ENCODE data around the gene SCAMP1. TPM values are rescaled to one million over a fixed set of nuclear protein-coding genes. Genes with fewer than 3 reads are reported as not detected.

Gene SCAMP1
- total RNA-seq, 1 donor from 2014 or later = 45.0 TPM

GRCh38 chr5:78521455-78521854 lies 161.0 kb downstream of the SCAMP1 start:
- H3K4me3 Mint-ChIP-seq (ENCODE audit: unreplicated experiment) = no peak overlapping the region

GRCh38 chr5:78522476-78523260 lies 162.3 kb downstream of the SCAMP1 start:
- Mint-ChIP-seq H3K27me3 (ENCODE audit: unreplicated experiment) (no peaks in the 10 kb centered on the region), H3K27ac (ENCODE audit: unreplicated experiment) (peak overlapping the region; percentile 97), H3K36me3 (ENCODE audit: unreplicated experiment) (peaks cover 15% of the 10 kb centered on the region), H3K4me1 (ENCODE audit: unreplicated experiment) (peaks cover 82% of the 10 kb centered on the region), H3K9me3 (ENCODE audit: unreplicated experiment) (no peaks in the 10 kb centered on the region), H3K4me3 (ENCODE audit: unreplicated experiment) (no peak overlapping the region)
- DNase-seq (ENCODE audit: extremely low spot score, unreplicated experiment) = no peak
- no peak for TF ChIP-seq CTCF (IDR thresholded peaks at IDR 0.05)

More at GRCh38 chr5:78521455-78521854, 161.0 kb downstream of the SCAMP1 start:
- H3K27ac Mint-ChIP-seq (ENCODE audit: unreplicated experiment) = no peak overlapping the region
- H3K27me3 Mint-ChIP-seq (ENCODE audit: unreplicated experiment) = no peaks in the 10 kb centered on the region
- no peak for DNase-seq (ENCODE audit: extremely low spot score, unreplicated experiment)
- no peaks in the 10 kb centered on the region for H3K9me3 Mint-ChIP-seq (ENCODE audit: unreplicated experiment)
- peaks cover 15% of the 10 kb centered on the region for H3K36me3 Mint-ChIP-seq (ENCODE audit: unreplicated experiment)
- TF ChIP-seq CTCF (IDR thresholded peaks at IDR 0.05) = no peak
- peaks cover 77% of the 10 kb centered on the region for H3K4me1 Mint-ChIP-seq (ENCODE audit: unreplicated experiment)

GRCh38 chr5:78523314-78524193 lies 163.1 kb downstream of the SCAMP1 start:
- H3K27me3 Mint-ChIP-seq (ENCODE audit: unreplicated experiment) = no peaks in the 10 kb centered on the region
- peaks cover 82% of the 10 kb centered on the region for H3K4me1 Mint-ChIP-seq (ENCODE audit: unreplicated experiment)
- no peak for TF ChIP-seq CTCF (IDR thresholded peaks at IDR 0.05)
- DNase-seq (ENCODE audit: extremely low spot score, unreplicated experiment) = no peak
- no peaks in the 10 kb centered on the region for H3K9me3 Mint-ChIP-seq (ENCODE audit: unreplicated experiment)
- H3K4me3 Mint-ChIP-seq (ENCODE audit: unreplicated experiment) = no peak overlapping the region
- peaks cover 15% of the 10 kb centered on the region for H3K36me3 Mint-ChIP-seq (ENCODE audit: unreplicated experiment)
- H3K27ac Mint-ChIP-seq (ENCODE audit: unreplicated experiment) = peak overlapping the region; percentile 97

GRCh38 chr5:78526049-78526525 lies 165.7 kb downstream of the SCAMP1 start:
- peak overlapping the region; percentile 97 for H3K27ac Mint-ChIP-seq (ENCODE audit: unreplicated experiment)
- peaks cover 15% of the 10 kb centered on the region for H3K36me3 Mint-ChIP-seq (ENCODE audit: unreplicated experiment)
- peak overlapping the region; percentile 36 for H3K4me3 Mint-ChIP-seq (ENCODE audit: unreplicated experiment)
- TF ChIP-seq CTCF (IDR thresholded peaks at IDR 0.05) = no peak
- H3K9me3 Mint-ChIP-seq (ENCODE audit: unreplicated experiment) = no peaks in the 10 kb centered on the region
- H3K4me1 Mint-ChIP-seq (ENCODE audit: unreplicated experiment) = peaks cover 79% of the 10 kb centered on the region
- no peaks in the 10 kb centered on the region for H3K27me3 Mint-ChIP-seq (ENCODE audit: unreplicated experiment)
- DNase-seq (ENCODE audit: extremely low spot score, unreplicated experiment) = no peak
